Cardiac fibroblast (primary cell): ENCODE data around the gene PAX8.

Source experiments
- DNase-seq, 2 donors: peaks; one replicate each; pipeline versions ENCODE4 v3.0.0 to v3.0.0-alpha.2; 2010; ENCODE audit warnings: low read depth in 2 of 2
- H3K4me3 ChIP-seq, 2 donors: replicated peaks in 1 of 2; 1 replicate in 1 of 2; 2 replicates in 1 of 2; pipeline ENCODE4 v1.5.1; 2011; ENCODE audit warnings: low read depth in 2 of 2, low read length in 2 of 2, mild to moderate bottlenecking in 2 of 2, moderate library complexity in 1 of 2
- TF ChIP-seq, protein P1 (sequence below): IDR thresholded peaks from one replicate; pipeline ENCODE4 v1.5.1; 2011; ENCODE audit warnings: low read depth, mild to moderate bottlenecking, low read length, inconsistent platforms

PAX8 gene

GRCh38 chr2:113178069-113178746 is 100.5 kb downstream of the PAX8 start:
- DNase-seq = no peak
- H3K4me3 ChIP-seq = no peak overlapping the region
- TF ChIP-seq, protein P1, sequence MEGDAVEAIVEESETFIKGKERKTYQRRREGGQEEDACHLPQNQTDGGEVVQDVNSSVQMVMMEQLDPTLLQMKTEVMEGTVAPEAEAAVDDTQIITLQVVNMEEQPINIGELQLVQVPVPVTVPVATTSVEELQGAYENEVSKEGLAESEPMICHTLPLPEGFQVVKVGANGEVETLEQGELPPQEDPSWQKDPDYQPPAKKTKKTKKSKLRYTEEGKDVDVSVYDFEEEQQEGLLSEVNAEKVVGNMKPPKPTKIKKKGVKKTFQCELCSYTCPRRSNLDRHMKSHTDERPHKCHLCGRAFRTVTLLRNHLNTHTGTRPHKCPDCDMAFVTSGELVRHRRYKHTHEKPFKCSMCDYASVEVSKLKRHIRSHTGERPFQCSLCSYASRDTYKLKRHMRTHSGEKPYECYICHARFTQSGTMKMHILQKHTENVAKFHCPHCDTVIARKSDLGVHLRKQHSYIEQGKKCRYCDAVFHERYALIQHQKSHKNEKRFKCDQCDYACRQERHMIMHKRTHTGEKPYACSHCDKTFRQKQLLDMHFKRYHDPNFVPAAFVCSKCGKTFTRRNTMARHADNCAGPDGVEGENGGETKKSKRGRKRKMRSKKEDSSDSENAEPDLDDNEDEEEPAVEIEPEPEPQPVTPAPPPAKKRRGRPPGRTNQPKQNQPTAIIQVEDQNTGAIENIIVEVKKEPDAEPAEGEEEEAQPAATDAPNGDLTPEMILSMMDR = no peak

- DNase-seq = no peak
Measured at GRCh38 chr2:113176696-113177355, 101.9 kb downstream of the PAX8 start.

GRCh38 chr2:113175736-113176695 is 102.7 kb downstream of the PAX8 start:
- DNase-seq = no peak
- H3K4me3 ChIP-seq = no peak overlapping the region
- TF ChIP-seq, protein P1 = no peak

More at GRCh38 chr2:113176696-113177355, 101.9 kb downstream of the PAX8 start:
- TF ChIP-seq, protein P1 = no peak
- no peak overlapping the region for H3K4me3 ChIP-seq

- no peak overlapping the region for H3K4me3 ChIP-seq
- TF ChIP-seq, protein P1 = no peak
- no peak for DNase-seq
Measured at GRCh38 chr2:113175042-113175628, 103.6 kb downstream of the PAX8 start.

- DNase-seq = no peak
- TF ChIP-seq, protein P1 = no peak
- no peak overlapping the region for H3K4me3 ChIP-seq
Measured at GRCh38 chr2:113174376-113174750, 104.4 kb downstream of the PAX8 start.
